Measurements from ENCODE around the gene UGT1A6. TPM values are rescaled to one million over a fixed set of nuclear protein-coding genes. Genes with fewer than 3 reads are reported as not detected.

UGT1A6 gene
- total RNA-seq, 1 experiment from 2014 or later, result not detected

GRCh38 chr2:233674995-233675394 lies 17.7 kb upstream of the UGT1A6 start:
- no peak for TF ChIP-seq ZNF512 (CRISPR knock-in tag; IDR thresholded peaks at IDR 0.05; ENCODE audit: borderline replicate concordance)
- no peak for TF ChIP-seq FOXK1 (CRISPR knock-in tag; IDR thresholded peaks at IDR 0.05)
- TF ChIP-seq ZBTB43 (CRISPR knock-in tag; IDR thresholded peaks at IDR 0.05), result no peak
- no peak for TF ChIP-seq TEAD1 (CRISPR knock-in tag; IDR thresholded peaks at IDR 0.05)
- TF ChIP-seq E2F5 (CRISPR knock-in tag; IDR thresholded peaks at IDR 0.05), result no peak
- no peak for TF ChIP-seq GRHL2 (CRISPR knock-in tag; IDR thresholded peaks at IDR 0.05; ENCODE audit: insufficient replicate concordance, severe bottlenecking)
- no peak for TF ChIP-seq MXD4 (CRISPR knock-in tag; IDR thresholded peaks at IDR 0.05; ENCODE audit: borderline replicate concordance)
- TF ChIP-seq ZNF423 (CRISPR knock-in tag; IDR thresholded peaks at IDR 0.05), result no peak
- no peak for TF ChIP-seq E2F4 (CRISPR knock-in tag; IDR thresholded peaks at IDR 0.05; ENCODE audit: borderline replicate concordance, low read depth)
- TF ChIP-seq ZNF121 (CRISPR knock-in tag; IDR thresholded peaks at IDR 0.05), result no peak
- TF ChIP-seq ZNF532 (CRISPR knock-in tag; IDR thresholded peaks at IDR 0.05; ENCODE audit: borderline replicate concordance), result no peak
- TF ChIP-seq ZBTB21 (CRISPR knock-in tag; IDR thresholded peaks at IDR 0.05; ENCODE audit: borderline replicate concordance), result no peak
- TF ChIP-seq AFF4 (CRISPR knock-in tag; IDR thresholded peaks at IDR 0.05; ENCODE audit: borderline replicate concordance), result no peak
- TF ChIP-seq HMGA2 (CRISPR knock-in tag; IDR thresholded peaks at IDR 0.05), result no peak
- TF ChIP-seq CREB1 (CRISPR knock-in tag; IDR thresholded peaks at IDR 0.05), result no peak
- TF ChIP-seq ELF4 (CRISPR knock-in tag; IDR thresholded peaks at IDR 0.05; ENCODE audit: low read depth), result no peak
- no peak for TF ChIP-seq TP53 (CRISPR knock-in tag; IDR thresholded peaks at IDR 0.05)
- no peak for TF ChIP-seq CDX4 (CRISPR knock-in tag; IDR thresholded peaks at IDR 0.05; ENCODE audit: borderline replicate concordance)
- TF ChIP-seq E2F1 (CRISPR knock-in tag; IDR thresholded peaks at IDR 0.05), result no peak
- TF ChIP-seq ZNF263 (CRISPR knock-in tag; IDR thresholded peaks at IDR 0.05; ENCODE audit: low read depth), result no peak
- ChIA-PET POLR2A (no interaction called here), CTCF (no interaction called here)
- peak; percentile 63 for ATAC-seq
- H3K4me3 Mint-ChIP-seq, result no peak overlapping the region
- H3K27ac Mint-ChIP-seq, result no peak overlapping the region
- H3K27me3 Mint-ChIP-seq (ENCODE audit: low read depth), result peaks cover 11% of the 10 kb centered on the region; the same call in 1 of the 2 replicates
- H3K36me3 Mint-ChIP-seq, result no peaks in the 10 kb centered on the region
- H3K4me1 Mint-ChIP-seq, result peaks cover 7% of the 10 kb centered on the region
- H3K9me3 Mint-ChIP-seq, result no peaks in the 10 kb centered on the region
- DNase-seq (ENCODE audit: low spot score), result no peak
